ENCODE data around the gene XXYLT1.

- TF ChIP-seq CTCF (IDR thresholded peaks at IDR 0.05), result no peak
- TF ChIP-seq POLR2AphosphoS5 (IDR thresholded peaks at IDR 0.05; ENCODE audit: insufficient read depth in 1 of 2, low read depth in 1 of 2), result no peak
- no peak for TF ChIP-seq POLR2A (IDR thresholded peaks at IDR 0.05)
Measured at GRCh38 chr3:195207056-195207455, 63.9 kb downstream of the XXYLT1 start.

All from vagina (tissue), 2 donors.